Fibroblast of the conjunctiva (primary cell): ENCODE data around the gene PTCH1.

Experiments used
- DNase-seq: peaks from one replicate; pipeline ENCODE4 v3.0.0-alpha.2; 2010; ENCODE audit warnings: low read depth

Gene PTCH1

DNA sequence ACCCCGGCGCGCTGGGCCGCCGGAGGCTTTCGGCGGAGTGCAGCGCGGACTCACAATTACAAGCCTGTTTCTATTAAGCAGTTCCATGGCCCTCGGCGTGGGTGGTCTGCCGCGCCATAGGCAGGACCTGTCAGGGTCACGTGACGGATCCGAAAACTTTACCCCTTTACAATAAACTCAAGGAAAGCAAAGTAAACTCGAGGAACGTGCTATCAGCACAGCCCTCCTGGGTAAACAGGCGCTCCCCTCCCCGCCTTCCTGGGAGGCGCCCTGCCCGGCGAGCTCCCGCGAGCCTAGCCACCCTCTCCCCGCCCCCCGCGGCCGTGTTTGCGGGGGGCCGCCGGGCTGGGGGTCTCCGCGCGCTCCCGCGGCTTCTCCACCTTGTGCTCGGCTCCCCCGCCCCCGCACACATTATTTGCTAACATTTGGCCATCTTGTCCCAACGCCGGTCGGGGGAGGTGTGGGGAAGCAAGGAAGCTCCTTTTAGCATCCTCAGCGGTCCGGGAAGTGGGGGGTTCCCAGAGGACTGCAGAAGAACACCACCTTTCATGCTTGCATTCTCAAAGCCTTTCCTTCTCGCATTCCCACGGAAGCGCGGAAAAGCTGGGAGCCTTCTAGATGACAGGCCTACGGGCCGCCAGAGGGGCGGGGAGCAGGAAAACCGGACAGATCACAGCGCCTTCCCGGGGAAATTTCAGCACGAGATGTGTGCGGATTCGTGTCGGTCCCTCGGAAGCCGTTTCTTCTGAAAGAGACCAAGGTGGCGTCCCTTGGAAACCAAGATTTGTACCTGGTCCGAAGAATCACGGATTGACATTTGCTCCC, at the start of gene PTCH1:
PTCH1 (minus strand) TSS at position 238 of the 825 bp plus-strand sequence.
- no peak for DNase-seq

- no peak for DNase-seq
These were observed 49.2 kb upstream of the PTCH1 start for GRCh38 chr9:95565982-95566381.

DNA sequence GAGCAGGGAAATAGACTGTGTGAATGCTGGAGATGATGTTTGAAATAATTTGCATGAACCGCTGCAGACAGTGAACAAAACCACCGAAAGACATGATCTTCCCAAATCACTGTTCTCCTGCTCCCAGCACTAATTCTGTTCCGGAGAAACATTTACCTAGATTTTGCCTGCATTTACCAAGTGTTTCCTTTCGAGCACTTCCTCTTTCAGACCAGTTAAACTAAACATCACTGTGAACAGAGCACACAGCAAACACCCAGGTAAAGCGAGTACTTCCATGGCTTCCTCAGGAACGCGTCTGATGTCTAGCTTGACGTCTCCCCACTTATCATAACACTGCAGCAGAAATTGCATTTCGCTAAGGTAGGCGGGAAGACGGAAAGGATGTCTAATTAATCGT, 45.1 kb upstream of the PTCH1 start:
- no peak for DNase-seq

- no peak for DNase-seq
These were observed 40.4 kb upstream of the PTCH1 start for GRCh38 chr9:95557142-95557541.

DNA sequence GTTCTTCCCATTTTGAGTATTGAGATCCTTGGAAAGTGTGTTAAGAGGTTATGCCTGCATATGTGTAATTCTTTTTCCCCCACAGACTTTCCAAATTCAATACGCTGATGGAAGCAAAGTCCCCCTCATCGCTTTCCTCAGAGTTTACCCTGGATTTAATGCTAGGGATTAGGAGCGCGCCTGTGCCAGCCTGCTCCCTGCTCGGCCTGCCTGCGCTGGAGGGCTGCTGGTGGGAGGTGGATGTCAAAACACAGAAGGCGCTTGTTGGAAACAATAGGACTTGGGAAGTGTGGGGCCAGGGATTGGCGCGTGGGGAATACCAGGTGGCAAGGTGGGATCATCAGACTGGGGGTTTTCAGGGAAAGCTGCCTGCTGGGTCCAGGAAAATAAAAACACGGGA, 39.8 kb upstream of the PTCH1 start:
- DNase-seq = no peak

DNA sequence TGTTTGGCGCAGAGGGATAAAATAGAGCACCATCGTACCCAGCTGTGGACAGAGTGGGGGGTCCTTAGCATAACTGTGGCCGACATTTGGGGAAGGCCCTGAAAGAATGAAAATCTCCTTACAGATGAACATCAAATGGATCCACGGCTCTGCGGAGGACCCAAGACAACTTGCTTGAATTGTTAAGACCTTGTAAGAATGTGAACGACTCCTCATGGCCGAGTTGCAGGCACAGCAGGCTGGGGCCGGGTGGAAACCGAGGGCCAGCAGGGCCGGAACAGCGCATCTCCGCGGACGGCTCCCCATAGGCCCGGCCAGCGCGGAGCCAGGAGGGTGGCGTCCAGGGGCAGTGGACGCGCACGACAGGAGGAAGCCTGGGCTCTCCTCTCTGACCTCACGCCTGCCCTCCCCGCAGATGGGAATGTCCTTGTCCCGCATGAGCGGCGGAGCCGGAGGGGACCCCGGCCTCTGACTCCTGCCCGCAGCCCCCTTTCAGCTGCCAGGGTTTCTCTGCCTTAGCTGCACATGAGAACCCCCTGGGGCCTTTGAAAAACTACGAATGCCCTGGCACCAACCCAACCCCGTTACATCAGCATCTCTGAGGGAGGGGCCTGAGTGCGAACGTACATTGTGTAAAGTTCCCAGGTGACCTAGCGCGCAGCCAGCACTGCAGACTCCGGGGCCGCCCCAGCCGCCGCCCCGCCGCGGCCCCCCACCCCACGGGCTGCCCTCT, 36.2 kb upstream of the PTCH1 start:
- peak; percentile 30 for DNase-seq

- DNase-seq = no peak
These were observed 35.5 kb upstream of the PTCH1 start for GRCh38 chr9:95552255-95552654.

DNA sequence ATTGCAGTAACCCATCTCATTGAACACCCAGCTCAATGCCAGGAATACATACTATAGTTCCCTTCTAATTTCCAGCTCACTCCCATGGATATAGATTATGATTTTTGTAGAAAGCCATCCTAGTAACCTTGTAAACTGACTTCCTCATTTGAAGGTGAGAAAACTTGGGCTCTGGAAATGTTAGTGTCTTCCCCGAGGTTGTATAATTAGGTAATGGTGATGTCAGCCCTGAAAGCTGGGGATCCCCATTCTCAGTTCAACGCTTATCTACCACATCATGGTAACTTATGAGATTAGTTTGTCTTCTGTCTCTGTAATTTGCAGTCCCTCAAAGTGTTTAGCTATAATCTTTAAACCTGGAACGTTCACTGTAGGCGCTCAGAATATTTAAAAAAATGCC, 34.6 kb upstream of the PTCH1 start:
- DNase-seq = no peak

DNA sequence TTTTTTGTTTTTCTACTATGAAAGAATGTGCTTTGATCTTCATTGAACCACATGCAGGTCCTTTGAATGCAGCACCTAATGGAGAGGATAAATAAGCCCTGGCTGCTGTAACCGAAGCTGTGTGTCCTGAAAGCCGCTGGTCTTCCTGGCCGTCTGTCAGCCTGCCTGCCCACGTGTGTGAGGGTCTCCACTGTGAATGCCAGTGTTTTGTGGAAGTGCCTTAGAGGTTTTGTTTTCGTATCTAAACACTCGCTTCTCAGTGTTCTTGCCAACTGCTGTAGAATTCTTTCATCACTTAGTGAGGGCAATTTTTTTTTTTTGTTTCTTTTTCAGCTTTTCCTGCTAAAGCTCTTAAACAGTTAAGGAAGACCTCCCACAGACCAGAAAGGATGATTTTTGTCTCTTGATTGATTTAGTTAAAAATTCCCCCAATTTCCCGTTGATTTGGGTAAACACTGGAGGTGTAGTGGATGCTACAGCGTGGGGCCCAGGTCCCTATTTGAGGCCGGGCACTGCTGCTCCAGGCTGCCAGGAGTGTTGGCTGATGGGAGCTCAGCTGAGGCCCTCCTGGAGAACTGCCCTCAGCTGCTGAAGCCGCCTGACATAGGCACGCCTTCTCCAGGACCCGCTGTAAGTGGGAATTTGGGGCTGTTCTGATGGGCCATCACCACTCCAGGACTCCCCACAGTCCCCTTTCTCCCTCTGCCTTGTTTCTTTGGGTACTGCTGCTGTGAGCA, 29.2 kb upstream of the PTCH1 start:
- no peak for DNase-seq

- no peak for DNase-seq
These were observed 17.4 kb upstream of the PTCH1 start for GRCh38 chr9:95533996-95534680.

- no peak for DNase-seq
These were observed 13.1 kb upstream of the PTCH1 start for GRCh38 chr9:95529910-95530309.

DNA sequence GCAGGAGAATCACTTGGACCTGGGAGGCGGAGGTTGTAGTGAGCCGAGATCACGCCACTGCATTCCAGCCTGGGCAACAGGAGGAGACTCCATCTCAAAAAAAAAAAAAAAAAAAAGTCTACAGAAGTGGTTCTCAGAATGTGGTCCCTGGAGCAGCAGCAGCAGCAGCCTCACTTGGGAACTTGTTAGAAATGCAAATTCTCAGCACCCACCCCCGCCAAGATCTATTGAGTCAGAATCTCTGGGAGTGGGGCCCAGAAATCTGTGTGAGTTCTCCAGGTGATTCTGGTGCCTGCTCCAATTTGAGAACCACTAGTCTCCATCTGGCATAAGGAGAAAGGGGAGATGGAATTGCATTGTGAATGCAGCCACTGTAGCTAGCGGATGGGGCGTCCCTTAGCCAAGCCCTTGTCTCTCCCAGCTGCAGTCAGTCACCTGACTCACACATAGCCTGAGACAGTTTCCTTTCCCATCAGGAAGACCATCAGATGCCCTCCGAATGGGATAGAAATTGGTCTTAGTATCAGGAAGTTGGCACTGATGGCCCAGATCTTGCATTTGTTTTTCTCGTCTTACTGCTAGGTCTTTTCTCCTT, 12.2 kb upstream of the PTCH1 start:
- DNase-seq = no peak

GRCh38 chr9:95522871-95523370, 6.2 kb upstream of the PTCH1 start:
- DNase-seq = no peak

- DNase-seq = no peak
These were observed 4.9 kb upstream of the PTCH1 start for GRCh38 chr9:95521699-95522098.

DNA sequence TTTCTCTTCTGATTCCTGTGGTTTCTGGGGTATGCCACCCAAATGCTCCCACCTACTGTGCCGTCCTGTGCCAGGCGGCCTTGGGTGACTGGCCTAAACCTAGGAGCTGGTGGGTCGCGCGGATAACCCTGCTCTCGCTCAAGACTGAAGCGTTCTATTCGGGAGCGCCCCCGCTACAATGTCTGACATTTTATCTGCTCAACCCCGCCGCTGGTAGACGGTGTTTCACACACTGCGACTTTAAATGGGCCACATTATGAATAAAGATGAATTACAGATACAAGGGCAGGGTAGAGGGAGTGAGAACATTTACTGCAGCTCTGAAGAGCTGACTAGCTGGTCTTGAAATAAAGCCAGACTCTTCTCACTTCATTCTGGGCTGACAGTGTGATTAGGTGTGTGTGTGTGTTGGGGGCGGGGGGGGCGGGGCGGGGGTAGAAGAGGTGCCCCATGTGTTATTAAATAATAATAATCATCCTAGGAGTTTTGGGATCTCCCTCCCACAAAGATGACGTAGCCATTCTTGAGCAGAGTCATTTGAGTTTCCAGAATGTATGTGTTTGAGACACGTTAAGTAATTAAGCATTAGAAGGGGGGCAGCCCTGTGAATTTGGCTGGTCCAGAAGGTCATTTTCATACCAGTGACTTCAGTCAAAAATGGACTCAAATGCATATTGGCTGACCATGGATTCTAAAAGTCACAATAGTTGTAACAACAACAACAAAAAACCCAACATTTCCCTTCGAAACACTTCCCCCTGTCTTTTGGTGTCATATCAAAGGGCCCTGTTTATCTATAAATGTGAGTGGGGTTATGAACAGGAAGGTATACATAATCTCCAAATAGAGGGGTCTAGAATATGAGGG, 1.0 kb upstream of the PTCH1 start:
- DNase-seq = no peak

DNA sequence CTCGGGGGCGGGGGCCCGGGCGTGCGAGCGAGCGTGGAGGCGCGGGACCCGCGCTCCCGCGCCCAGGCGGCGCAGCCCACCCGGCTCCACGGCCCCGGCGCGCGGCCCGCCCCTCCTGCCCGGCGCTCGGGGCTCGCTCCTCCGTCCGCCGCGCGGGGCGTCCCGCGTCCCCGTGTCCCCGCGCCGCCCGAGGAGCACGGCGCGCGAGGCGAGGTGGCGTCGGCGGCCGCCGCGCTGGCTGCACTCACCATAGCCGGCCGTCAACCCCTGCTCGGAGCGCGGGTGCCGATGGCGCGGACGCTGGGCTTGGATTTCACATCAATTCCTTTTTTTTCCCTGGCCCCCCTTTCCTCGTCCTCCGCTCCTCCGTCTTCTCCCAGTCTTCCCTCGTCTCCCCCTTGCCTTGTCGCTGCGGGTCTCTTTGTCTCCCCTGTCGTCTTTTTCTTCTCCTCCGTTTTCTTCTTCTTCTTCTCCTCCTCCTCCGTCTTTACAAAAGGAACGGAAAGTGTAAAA, 494 bp downstream of the PTCH1 start:
- no peak for DNase-seq

- DNase-seq = no peak
These were observed 1.3 kb downstream of the PTCH1 start for GRCh38 chr9:95515272-95516113.

GRCh38 chr9:95514342-95514741, 2.4 kb downstream of the PTCH1 start:
- no peak for DNase-seq

- no peak for DNase-seq
These were observed 3.1 kb downstream of the PTCH1 start for GRCh38 chr9:95513711-95514110.
